GM12878 (cell line): ENCODE data around the gene TTLL1. TPM values are rescaled to one million over a fixed set of nuclear protein-coding genes. Genes with fewer than 3 reads are reported as not detected.

Experiments used
- ATAC-seq: fragments of 200-7000 bp; cut with Tn5 transposase; 3 replicates; pipeline ENCODE4 v1.9.1; 2020; ENCODE audit warnings: mild to moderate bottlenecking, moderate library complexity
- BruUV-seq: library from RNA; stranded (reverse); fragments of 400-500 nt; replicated peaks from 2 replicates; lab custom pipeline; 2021; lab: Mats Ljungman, UMichigan
- CTCF ChIA-PET: fragments of 300-600 bp; sonication (Branson Sonifier 250); formaldehyde crosslinking; extraction: SDS; loops from one replicate; lab custom pipeline; 2021; ENCODE audit warnings: inconsistent platforms; lab: Yijun Ruan, JAX
- POLR2A ChIA-PET: fragments of 350-600 bp; formaldehyde crosslinking; extraction: SDS; loops from one replicate; lab custom pipeline; 2021; ENCODE audit warnings: inconsistent platforms; lab: Charles Lee
- RAD21 ChIA-PET: fragments of 300-600 bp; sonication (Branson Sonifier 250); formaldehyde crosslinking; loops from one replicate; lab custom pipeline; 2023; ENCODE audit warnings: antibody characterized with exemption; ENCODE audit not compliant: unreplicated experiment; lab: Charles Lee
- SMC1A ChIA-PET: fragments of 300-600 bp; sonication (Branson Sonifier 250); formaldehyde crosslinking; loops from one replicate; lab custom pipeline; 2023; ENCODE audit not compliant: unreplicated experiment, uncharacterized antibody; lab: Charles Lee
- DNase-seq: peaks from one replicate; pipeline ENCODE4 v3.0.0-alpha.2; 2011; ENCODE audit warnings: low read depth, low spot score
- FAIRE-seq: peaks from 3 replicates; lab custom pipeline; 2011; peaks lifted over from hg19 to GRCh38; lab: Jason Lieb, UNC
- H2AFZ ChIP-seq: 2 replicates; pipeline ENCODE4 v1.6.0; 2011; ENCODE audit warnings: low read depth, low read length, control low read depth; ENCODE audit not compliant: control insufficient read depth
- H3K27ac ChIP-seq: 2 replicates; pipeline ENCODE4 v1.5.1; 2011; ENCODE audit warnings: control low read depth; ENCODE audit not compliant: control insufficient read depth, insufficient read depth
- H3K27me3 ChIP-seq, 2 experiments: replicated peaks in 1 of 2; 2 replicates each; pipeline versions ENCODE4 v1.6.0 to v1.6.1; 2011; ENCODE audit warnings: low read length in 1 of 2; ENCODE audit not compliant: control insufficient read depth in 2 of 2, insufficient read depth in 2 of 2
- H3K36me3 ChIP-seq, 2 experiments: 2 replicates each; pipeline ENCODE4 v1.5.1; 2011; ENCODE audit warnings: low read length in 1 of 2; ENCODE audit not compliant: control insufficient read depth in 2 of 2, insufficient read depth in 2 of 2
- H3K4me1 ChIP-seq: 2 replicates; pipeline ENCODE4 v1.6.1; 2011; ENCODE audit warnings: mild to moderate bottlenecking, low read length, moderate library complexity, mixed read lengths; ENCODE audit not compliant: control insufficient read depth, insufficient read depth
- H3K4me2 ChIP-seq: 2 replicates; pipeline ENCODE4 v1.6.0; 2011; ENCODE audit warnings: control low read depth; ENCODE audit not compliant: control insufficient read depth, insufficient read depth
- H3K4me3 ChIP-seq: fragments of 200-600 bp; sonication (generic); 2 replicates; pipeline ENCODE4 v1.5.1; 2016
- H3K79me2 ChIP-seq: 2 replicates; pipeline ENCODE4 v1.6.0; 2011; ENCODE audit warnings: low read length; ENCODE audit not compliant: control insufficient read depth, insufficient read depth
- H3K9ac ChIP-seq: 2 replicates; pipeline ENCODE4 v1.8.0; 2011; ENCODE audit warnings: low read length, control low read depth, mixed read lengths; ENCODE audit not compliant: control insufficient read depth, insufficient read depth
- H3K9me3 ChIP-seq: replicated peaks from 3 replicates; pipeline ENCODE4 v1.5.1; 2011; ENCODE audit warnings: mild to moderate bottlenecking, low read length; ENCODE audit not compliant: control insufficient read depth, insufficient read depth
- H4K20me1 ChIP-seq: 2 replicates; pipeline ENCODE4 v1.6.0; 2011; ENCODE audit not compliant: control insufficient read depth, insufficient read depth
- ATF2 ChIP-seq: IDR thresholded peaks from 2 replicates; pipeline ENCODE4 v1.6.1; 2012; ENCODE audit warnings: low read length, inconsistent platforms
- CREB1 ChIP-seq: IDR thresholded peaks from 2 replicates; pipeline ENCODE4 v1.6.1; 2012; ENCODE audit warnings: low read depth, mild to moderate bottlenecking, inconsistent platforms
- FOXM1 ChIP-seq: IDR thresholded peaks from 2 replicates; pipeline ENCODE4 v1.6.1; 2012; ENCODE audit warnings: low read depth, mild to moderate bottlenecking, inconsistent platforms, low read length, moderate library complexity
- HCFC1 ChIP-seq: fragments of 150-350 bp; IDR thresholded peaks from 2 replicates; pipeline ENCODE4 v1.6.1; 2014; ENCODE audit warnings: low read length
- HDAC6 ChIP-seq: fragments of 200-600 bp; sonication (generic); IDR thresholded peaks from one replicate; pipeline ENCODE4 v1.8.0; 2017; ENCODE audit warnings: antibody characterized with exemption; ENCODE audit not compliant: unreplicated experiment
- IRF5 ChIP-seq: fragments of 450-650 bp; IDR thresholded peaks from 2 replicates; pipeline ENCODE4 v1.6.1; 2017; ENCODE audit warnings: borderline replicate concordance
- MEF2B ChIP-seq: fragments of 450-650 bp; IDR thresholded peaks from 2 replicates; pipeline ENCODE4 v1.6.1; 2018; ENCODE audit warnings: mild to moderate bottlenecking, moderate library complexity; ENCODE audit not compliant: partially characterized antibody, poor library complexity, severe bottlenecking
- NR2F1 ChIP-seq: fragments of 450-650 bp; conservative IDR thresholded peaks from 2 replicates; pipeline ENCODE4 v1.6.1; 2017; ENCODE audit warnings: mild to moderate bottlenecking
- PKNOX1 ChIP-seq: fragments of 450-650 bp; IDR thresholded peaks from 2 replicates; pipeline ENCODE4 v1.6.1; 2016; ENCODE audit warnings: mild to moderate bottlenecking
- RAD51 ChIP-seq: fragments of 450-650 bp; IDR thresholded peaks from 2 replicates; pipeline ENCODE4 v1.6.1; 2016; ENCODE audit warnings: moderate library complexity, mild to moderate bottlenecking, inconsistent platforms
- RB1 ChIP-seq: fragments of 450-650 bp; formaldehyde crosslinking; IDR thresholded peaks from 2 replicates; pipeline ENCODE4 v1.6.1; 2017; ENCODE audit warnings: mild to moderate bottlenecking, borderline replicate concordance
- SMARCA5 ChIP-seq: fragments of 450-650 bp; IDR thresholded peaks from 2 replicates; pipeline ENCODE4 v1.6.1; 2017; ENCODE audit warnings: mild to moderate bottlenecking
- STAT1 ChIP-seq: fragments of 450-650 bp; conservative IDR thresholded peaks from 2 replicates; pipeline ENCODE4 v1.6.1; 2014; ENCODE audit warnings: antibody characterized with exemption, mild to moderate bottlenecking
- SUZ12 ChIP-seq: fragments of 200-600 bp; sonication (generic); IDR thresholded peaks from one replicate; pipeline ENCODE4 v1.6.1; 2018; ENCODE audit warnings: antibody characterized with exemption, mild to moderate bottlenecking; ENCODE audit not compliant: unreplicated experiment
- YY1 ChIP-seq: IDR thresholded peaks from 2 replicates; pipeline ENCODE4 v1.6.1; 2011; ENCODE audit warnings: low read depth, mild to moderate bottlenecking, low read length
- ZBTB11 ChIP-seq: fragments of 450-650 bp; formaldehyde crosslinking; IDR thresholded peaks from 2 replicates; pipeline ENCODE4 v1.5.0; 2022; ENCODE audit warnings: mild to moderate bottlenecking, missing genetic modification characterization
- ZNF217 ChIP-seq: fragments of 450-650 bp; IDR thresholded peaks from 2 replicates; pipeline ENCODE4 v1.6.1; 2017; ENCODE audit warnings: antibody characterized with exemption, mild to moderate bottlenecking
- WGBS: methylation state at CpG from one replicate; pipeline ENCODE4 v1.1.6; 2016; ENCODE audit warnings: low lambda C conversion rate; ENCODE audit not compliant: insufficient replicate concordance, insufficient coverage; ENCODE audit errors: missing lambda C conversion rate; 5-methylcytosine and 5-hydroxymethylcytosine counted together
- in situ Hi-C: fragments of 300-500 bp; cut with MboI; formaldehyde crosslinking; loops from 9 replicates; pipeline ENCODE4 v1.14.3; 2018; ENCODE audit warnings: mixed read lengths
- intact Hi-C: fragments of 100-400 bp; cut with micrococcal nuclease; formaldehyde crosslinking; loops from one replicate; pipeline ENCODE4 v1.14.2; 2022; ENCODE audit not compliant: unreplicated experiment
- polyA plus RNA-seq, 11 experiments: library from polyadenylated mRNA; depleted of rRNA in 4 of 11; unstranded in 6 of 11; stranded (reverse) in 5 of 11; fragments of >200 nt; fragmentation: Nextera tagmentation in 4 of 11; fragmentation: Illumina TruSeq in 1 of 11; extraction: Ambion mirVana in 4 of 11; extraction: Trizol in 1 of 11; gene quantifications; 1 replicate in 1 of 11; 2 replicates in 10 of 11; pipeline versions ENCODE4 v1.2.1 to v1.2.3, GENCODE V29; 2011 to 2016; ENCODE audit warnings: inconsistent platforms in 2 of 11, missing spikeins in 2 of 11, low read depth in 1 of 11
- total RNA-seq, 4 experiments: library from RNA; depleted of rRNA in 3 of 4; stranded (reverse); fragments of >200 nt in 3 of 4; fragmentation: Illumina TruSeq in 1 of 4; extraction: Trizol in 1 of 4; gene quantifications; 2 replicates each; pipeline versions ENCODE4 v1.2.1 to v1.2.3, GENCODE V29; 2013 to 2021

Gene TTLL1
- total and polyA plus RNA-seq, 10 of the 15 experiments (the other 5 are each of a cell fraction or from before 2014, with no cell fraction given) = 0.39 to 4.8 (median 3.2) TPM

- ATAC-seq (no peak), DNase-seq (no peak), FAIRE-seq (no peak)
- Histone ChIP-seq H3K4me3 (no peak overlapping the region), H3K9me3 (no peaks in the 10 kb centered on the region), H4K20me1 (no peaks in the 10 kb centered on the region), H3K9ac (no peak overlapping the region), H2AFZ (no peak overlapping the region), H3K79me2 (no peaks in the 10 kb centered on the region), H3K36me3 (no peaks in the 10 kb centered on the region), H3K4me1 (no peaks in the 10 kb centered on the region), H3K27me3 (no peaks in the 10 kb centered on the region), H3K4me2 (no peak overlapping the region), H3K27ac (no peak overlapping the region)
- RAD21 ChIA-PET = no interaction called here
- 96% methylated on average over 14 of the region's 14 CpGs for WGBS
- POLR2A ChIA-PET = no interaction called here
- intact Hi-C loops (no loop called here), in situ Hi-C loops (no loop called here)
- TF ChIP-seq ZNF217 (no peak), ZBTB11 (CRISPR knock-in tag) (no peak), SUZ12 (no peak), YY1 (no peak), RB1 (no peak), PKNOX1 (no peak), SMARCA5 (no peak), FOXM1 (no peak), HCFC1 (no peak), MEF2B (no peak), CREB1 (no peak), HDAC6 (no peak), RAD51 (no peak), STAT1 (no peak), IRF5 (no peak), ATF2 (no peak), NR2F1 (no peak)
- CTCF ChIA-PET = no interaction called here
- no TSS peak for BruUV-seq
- SMC1A ChIA-PET = no interaction called here
Measured at GRCh38 chr22:43079742-43080141, 9.4 kb downstream of the TTLL1 start.
